Adrenal gland (tissue), 12 donors: Measurements from ENCODE around the gene ETV6. TPM values are rescaled to one million over a fixed set of nuclear protein-coding genes. Genes with fewer than 3 reads are reported as not detected.

ENCODE experiments used
- DNase-seq, 7 donors: peaks; one replicate each; pipeline ENCODE4 v3.0.0-alpha.2; 2019 to 2020
- H3K27ac ChIP-seq, 5 donors: fragments of 200-600 bp; sonication (generic) in 4 of 5; 1 replicate in 3 of 5; 2 replicates in 2 of 5; pipeline versions ENCODE4 v1.5.1 to v1.8.0; 2016 to 2020; ENCODE audit warnings: mild to moderate bottlenecking in 1 of 5
- H3K27me3 ChIP-seq: fragments of 200-600 bp; 2 replicates; pipeline ENCODE4 v1.8.0; 2021
- H3K36me3 ChIP-seq, 2 donors: fragments of 200-600 bp; replicated peaks in 1 of 2; 1 replicate in 1 of 2; 2 replicates in 1 of 2; pipeline versions ENCODE4 v1.5.1 to v1.8.0; 2018 to 2022
- H3K4me1 ChIP-seq, 2 donors: fragments of 200-600 bp; replicated peaks in 1 of 2; 1 replicate in 1 of 2; 2 replicates in 1 of 2; pipeline versions ENCODE4 v1.5.1 to v1.8.0; 2018 to 2021
- H3K4me3 ChIP-seq, 4 donors: fragments of 200-600 bp; sonication (generic) in 3 of 4; one replicate each; pipeline ENCODE4 v1.5.1; 2016 to 2018
- H3K9me3 ChIP-seq, 3 donors: fragments of 200-600 bp; sonication (generic) in 1 of 3; replicated peaks in 1 of 3; 1 replicate in 2 of 3; 2 replicates in 1 of 3; pipeline versions ENCODE4 v1.5.1 to v1.8.0; 2016 to 2021
- CTCF ChIP-seq, 6 experiments: fragments of 450-650 bp in 4 of 6; fragments of 200-600 bp in 2 of 6; sonication (generic) in 1 of 6; IDR thresholded peaks; 1 replicate in 5 of 6; 2 replicates in 1 of 6; pipeline versions ENCODE4 v1.5.1 to v1.8.0; 2016 to 2021; ENCODE audit warnings: antibody characterized with exemption in 6 of 6, mild to moderate bottlenecking in 2 of 6, moderate library complexity in 1 of 6
- POLR2A ChIP-seq, 2 donors: fragments of 450-650 bp; IDR thresholded peaks; one replicate each; pipeline ENCODE4 v1.6.1; 2017; ENCODE audit warnings: antibody characterized with exemption in 2 of 2, mild to moderate bottlenecking in 2 of 2, moderate library complexity in 1 of 2
- WGBS, 4 donors: extraction: QIAGEN DNeasy Blood & Tissue Kit in 2 of 4; methylation state at CpG; one replicate each; pipeline versions ENCODE4 v1.1.5 to v1.1.7; 2013 to 2017; 5-methylcytosine and 5-hydroxymethylcytosine counted together
- intact Hi-C, 2 donors: fragments of 100-400 bp; cut with DNase I; formaldehyde crosslinking; loops; one replicate each; pipeline versions ENCODE4 v1.14.1 to v1.15.0; 2022 to 2023
- polyA plus RNA-seq, 3 donors: library from polyadenylated mRNA; stranded (reverse); fragments of 200-250 nt in 2 of 3; fragments of 350-450 nt in 1 of 3; fragmentation: Illumina TruSeq in 1 of 3; extraction: RNeasy Lipid Tissue Mini Kit (QIAGEN cat#74804) in 1 of 3; gene quantifications; one replicate each; pipeline ENCODE4 v1.2.3, GENCODE V29; 2013 to 2014
- total RNA-seq, 9 donors: library from RNA; depleted of rRNA in 4 of 9; stranded (reverse); fragments of >200 nt in 4 of 9; fragments of 120-200 nt in 1 of 9; fragmentation: NEBNext Ultra II Directional in 1 of 9; extraction: Animal tissue kit (Norgen Biotek cat#: 25700) in 1 of 9; gene quantifications; one replicate each; pipeline versions ENCODE4 v1.1.0 to v1.2.4, GENCODE V29; 2013 to 2023
- donor health status: healthy with polysubstance abuse.
- donor health status: Bipolar disorder and iron deficiency.
- donor health status: DM: yes; HTN: yes; CAD: no.
- donor health status: DM: no; HTN: no; CAD: no.
- donor health status: DM: no; HTN: no; CAD: no.
- donor health status: DM: yes; HTN: yes; CAD: no.

ETV6 gene
- total and polyA plus RNA-seq, 12 donors = 9.6 to 46.6 (median 19.5) TPM

- no peak overlapping the region for H3K4me3 ChIP-seq
- no peaks in the 10 kb centered on the region for H3K9me3 ChIP-seq
- TF ChIP-seq CTCF (IDR thresholded peaks at IDR 0.05) = no peak
- no peak for TF ChIP-seq POLR2A (IDR thresholded peaks at IDR 0.05)
- intact Hi-C loops = no loop called here
- 90 to 100% (median 95%) methylated on average over 2 of the region's 2 CpGs for whole genome bisulfite sequencing, 4 donors
- H3K4me1 ChIP-seq = no peaks in the 10 kb centered on the region
- H3K36me3 ChIP-seq = no peaks in the 10 kb centered on the region
- H3K27ac ChIP-seq = no peak overlapping the region
- H3K27me3 ChIP-seq = no peaks in the 10 kb centered on the region
- no peak for DNase-seq
Measured at GRCh38 chr12:11635341-11635740, 14.1 kb upstream of the ETV6 start.

DNA sequence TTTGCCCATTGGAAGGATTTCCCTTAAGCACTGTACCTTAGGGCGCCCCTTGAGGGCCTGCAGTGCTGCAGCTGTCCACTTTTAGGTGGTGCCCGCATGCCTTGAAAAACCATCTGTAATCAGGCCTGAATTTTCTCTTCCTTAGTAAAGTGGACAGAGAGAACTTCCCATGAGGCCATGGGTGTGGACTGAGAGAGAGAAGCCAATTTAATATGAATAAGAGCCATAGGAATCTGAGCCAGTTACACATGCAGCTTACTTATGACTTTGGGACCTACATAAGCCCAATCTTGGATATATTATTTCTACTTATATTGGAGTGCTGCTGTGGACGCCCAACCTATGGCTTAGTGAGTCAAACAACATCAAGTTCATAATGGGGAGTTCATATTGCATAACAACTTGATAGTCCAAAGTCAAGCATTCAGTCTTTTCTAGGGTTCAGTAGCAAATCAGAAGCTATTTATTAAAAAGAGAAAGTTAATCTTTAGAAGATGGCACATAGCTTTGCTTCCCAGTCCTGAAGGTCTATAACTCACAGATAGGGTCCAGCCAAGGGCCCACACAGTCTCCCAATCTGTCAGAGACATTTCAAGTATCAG, 11.1 kb upstream of the ETV6 start:
- no peak overlapping the region for H3K4me3 ChIP-seq
- 85 to 93% (median 91%) methylated on average over 3 of the region's 3 CpGs for WGBS, 4 donors
- H3K27ac ChIP-seq = no peak overlapping the region
- DNase-seq = no peak
- intact Hi-C loops = no loop called here
- TF ChIP-seq CTCF (IDR thresholded peaks at IDR 0.05) (no peak), POLR2A (IDR thresholded peaks at IDR 0.05) (no peak)
- H3K27me3 ChIP-seq = no peaks in the 10 kb centered on the region
- no peaks in the 10 kb centered on the region for H3K4me1 ChIP-seq
- no peaks in the 10 kb centered on the region for H3K9me3 ChIP-seq
- H3K36me3 ChIP-seq = no peaks in the 10 kb centered on the region

DNA sequence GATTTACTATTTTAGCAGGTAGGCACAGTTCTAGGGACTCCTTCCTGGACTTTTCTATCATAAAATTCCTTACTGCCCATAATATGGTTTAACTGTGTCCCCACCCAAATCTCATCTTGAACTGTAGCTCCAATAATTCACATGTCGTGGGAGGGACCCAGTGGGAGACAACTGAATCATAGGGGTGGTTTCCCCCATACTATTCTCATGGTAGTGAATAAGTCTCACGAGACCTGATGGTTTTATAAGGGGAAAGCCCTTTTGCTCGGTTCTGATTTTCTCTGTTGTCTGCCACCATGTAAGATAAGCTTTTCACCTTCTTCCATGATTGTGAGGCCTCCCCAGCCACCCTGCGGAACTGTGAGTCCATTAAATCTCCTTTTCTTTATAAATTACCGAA, 10.0 kb upstream of the ETV6 start:
- DNase-seq = no peak
- 89 to 95% (median 92%) methylated on average over 5 of the region's 5 CpGs for WGBS, 4 donors
- TF ChIP-seq CTCF (IDR thresholded peaks at IDR 0.05) = no peak
- no peak for TF ChIP-seq POLR2A (IDR thresholded peaks at IDR 0.05)

DNA sequence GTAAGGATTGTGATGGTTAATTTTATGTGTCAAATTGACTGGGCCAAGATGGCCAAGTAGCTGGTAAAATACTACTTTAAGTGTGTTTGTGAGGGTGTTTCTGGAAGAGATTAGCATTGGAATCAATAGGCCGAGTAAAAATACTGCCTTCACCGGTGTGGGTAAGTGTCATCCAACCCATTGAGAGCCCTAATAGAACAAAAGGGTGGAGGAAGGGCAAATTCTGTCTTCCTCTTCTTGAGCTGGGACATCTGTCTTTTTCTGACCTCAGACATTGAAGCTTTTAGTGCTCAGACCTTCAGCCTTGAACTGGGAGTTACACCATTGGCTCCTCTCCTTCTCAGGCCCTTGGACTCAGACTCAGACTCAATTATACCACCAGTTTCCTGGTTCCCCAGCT, 8.0 kb upstream of the ETV6 start:
- TF ChIP-seq CTCF (IDR thresholded peaks at IDR 0.05) (no peak), POLR2A (IDR thresholded peaks at IDR 0.05) (no peak)
- H3K4me1 ChIP-seq = no peaks in the 10 kb centered on the region
- H3K27me3 ChIP-seq = no peaks in the 10 kb centered on the region
- intact Hi-C loops = loop anchor here in 1 of 2 donors (10.0 kb wide), 1 partner anchor 243 kb away; no protein-coding TSS in a partner anchor
- no peaks in the 10 kb centered on the region for H3K36me3 ChIP-seq
- no peak overlapping the region for H3K27ac ChIP-seq
- H3K9me3 ChIP-seq = no peaks in the 10 kb centered on the region
- H3K4me3 ChIP-seq = no peak overlapping the region
- DNase-seq = no peak
- WGBS, 4 donors = 65 to 83% (median 72%) methylated on average over 2 of the region's 2 CpGs

More for the DNA sequence above, 10.0 kb upstream of the ETV6 start:
- intact Hi-C loops = no loop called here
- Histone ChIP-seq H3K4me1 (no peaks in the 10 kb centered on the region), H3K27ac (no peak overlapping the region), H3K9me3 (no peaks in the 10 kb centered on the region), H3K36me3 (no peaks in the 10 kb centered on the region), H3K4me3 (no peak overlapping the region), H3K27me3 (no peaks in the 10 kb centered on the region)
